SKM-1 treated with dmso at 0.1 percent for 144 hours (cell line): ENCODE results near the gene RGS6.

Source experiments
- DNase-seq: peaks from one replicate; lab custom pipeline; 2025; ENCODE audit not compliant: unreplicated experiment; lab: John Stamatoyannopoulos, UW

The RGS6 gene

DNA sequence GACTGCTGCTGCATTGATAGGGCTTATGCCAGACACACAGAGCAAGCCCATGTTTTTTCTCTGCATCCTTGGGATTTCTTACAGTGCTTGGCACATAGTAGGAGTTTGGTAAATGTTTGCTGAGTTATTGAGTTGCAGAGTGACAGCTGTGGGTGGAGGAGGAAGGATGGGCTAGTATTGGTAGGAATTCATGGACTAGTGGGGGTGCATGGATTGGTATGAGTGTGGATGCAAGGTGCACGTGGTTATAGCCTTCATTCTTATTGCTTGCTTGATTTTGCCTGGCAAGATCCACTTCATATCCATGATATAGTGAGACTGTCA, 11.4 kb downstream of the RGS6 start:
- DNase-seq, result no peak

- no peak for DNase-seq
Observed at GRCh38 chr14:71947947-71948500, 15.8 kb downstream of the RGS6 start.

- no peak for DNase-seq
Observed at GRCh38 chr14:71952381-71953363, 20.4 kb downstream of the RGS6 start.

GRCh38 chr14:71956920-71957563, 24.8 kb downstream of the RGS6 start:
- no peak for DNase-seq

DNA sequence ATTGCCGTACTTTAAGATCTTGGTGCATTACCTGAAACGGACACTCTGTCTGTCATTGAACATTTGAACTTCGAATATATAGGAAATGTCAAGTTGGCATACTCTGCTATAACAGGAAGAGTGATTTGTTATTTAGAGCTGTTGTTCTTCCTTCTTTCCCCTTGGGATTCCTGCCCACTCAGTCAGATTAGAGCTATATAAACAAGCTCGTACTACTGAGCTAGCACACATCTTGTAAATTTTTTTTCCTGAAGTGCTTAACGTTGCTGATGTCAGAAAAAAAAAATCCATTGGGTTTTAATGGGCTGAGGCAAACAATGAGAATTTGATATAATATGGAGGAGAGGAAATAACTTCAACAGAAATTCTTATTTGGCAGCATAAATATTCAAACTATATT, 26.8 kb downstream of the RGS6 start:
- no peak for DNase-seq

GRCh38 chr14:71960494-71961353, 28.5 kb downstream of the RGS6 start:
- no peak for DNase-seq

- DNase-seq, result no peak
Observed at GRCh38 chr14:71961972-71962371, 29.7 kb downstream of the RGS6 start.

GRCh38 chr14:71964716-71965115, 32.5 kb downstream of the RGS6 start:
- DNase-seq, result no peak

DNA sequence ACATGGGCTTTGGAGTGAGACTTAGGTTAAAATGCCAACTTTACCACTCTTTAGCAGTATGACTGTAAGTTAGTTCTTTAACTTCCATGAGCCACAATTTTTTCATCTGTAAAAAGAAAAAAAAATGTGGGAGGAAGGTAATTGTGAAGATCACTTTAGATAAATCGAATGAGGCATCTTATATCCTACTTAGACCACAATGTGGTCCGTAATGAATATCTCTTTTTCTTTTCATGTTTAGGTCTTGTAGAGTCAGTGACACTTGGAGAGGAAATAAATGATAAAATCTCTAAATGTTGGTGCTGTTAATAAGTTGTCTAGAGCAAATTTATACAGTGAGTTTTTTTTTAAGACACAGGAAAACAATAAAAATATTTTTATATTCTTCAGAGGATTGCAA, 34.3 kb downstream of the RGS6 start:
- no peak for DNase-seq

DNA sequence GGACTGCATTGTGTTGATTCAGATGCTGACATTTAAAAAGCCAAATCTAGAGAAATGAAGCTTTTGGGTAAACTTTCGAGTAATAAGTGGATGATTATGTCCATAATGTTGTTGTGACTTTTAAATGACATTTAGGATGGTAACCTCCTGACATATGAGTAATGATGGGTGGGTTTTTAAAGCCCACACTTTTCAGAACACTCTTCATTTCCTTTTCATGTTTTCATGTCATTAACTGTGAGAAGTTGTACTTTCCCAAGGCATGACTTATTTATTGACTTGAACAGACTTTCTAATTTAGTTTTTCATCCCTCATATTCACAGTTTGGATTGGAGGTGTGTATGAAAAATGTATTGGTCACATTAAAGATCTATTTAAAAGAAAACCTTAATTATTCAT, 35.5 kb downstream of the RGS6 start:
- no peak for DNase-seq

GRCh38 chr14:71970272-71970671, 38.0 kb downstream of the RGS6 start:
- no peak for DNase-seq

- DNase-seq, result no peak
Observed at GRCh38 chr14:71985538-71986189, 53.4 kb downstream of the RGS6 start.

- no peak for DNase-seq
Observed at GRCh38 chr14:71988476-71988875, 56.2 kb downstream of the RGS6 start.

GRCh38 chr14:71988939-71989338, 56.7 kb downstream of the RGS6 start:
- no peak for DNase-seq

- DNase-seq, result no peak
Observed at GRCh38 chr14:71994416-71994815, 62.2 kb downstream of the RGS6 start.

DNA sequence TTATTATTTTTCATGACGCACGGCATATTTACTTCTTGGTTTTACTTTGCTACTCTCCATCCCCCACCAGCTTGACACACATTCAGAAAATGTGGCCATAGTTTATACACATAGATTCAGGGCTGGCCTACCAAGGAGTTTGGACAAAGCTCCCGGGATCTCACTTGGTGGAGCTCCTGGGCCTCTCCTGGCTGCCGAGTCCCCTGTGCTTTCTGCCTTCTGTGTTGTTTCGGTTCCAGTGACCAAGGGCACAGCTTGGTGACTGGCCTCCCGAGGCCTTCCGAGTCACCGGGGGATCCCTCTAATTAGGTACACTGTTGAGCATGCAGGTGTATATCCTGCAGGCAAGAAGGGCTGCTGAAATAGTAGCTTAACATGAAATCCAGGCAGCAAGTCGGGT, 63.5 kb downstream of the RGS6 start:
- no peak for DNase-seq

DNA sequence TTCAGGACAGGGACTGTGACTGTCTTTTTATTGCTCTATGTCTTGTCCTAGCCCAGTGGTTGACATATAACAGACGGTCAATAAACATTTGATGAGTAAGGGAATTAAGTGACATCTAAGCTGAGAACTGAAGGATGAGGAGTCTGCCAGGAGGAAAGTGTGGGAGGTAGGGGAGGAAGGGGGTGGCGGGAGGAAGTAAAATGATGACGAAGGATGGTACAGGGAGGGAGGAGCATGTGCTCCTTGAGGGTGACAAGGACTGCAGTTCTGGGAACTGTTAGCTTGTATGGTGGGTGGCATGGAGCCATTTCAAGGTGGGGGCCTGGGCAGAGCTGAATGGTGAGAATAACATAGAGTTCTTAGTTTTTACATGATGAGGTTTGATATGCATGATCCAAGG, 64.4 kb downstream of the RGS6 start:
- DNase-seq, result no peak

GRCh38 chr14:72000907-72001306, 68.7 kb downstream of the RGS6 start:
- DNase-seq, result peak; percentile 4

- DNase-seq, result no peak
Observed at GRCh38 chr14:72002731-72003130, 70.5 kb downstream of the RGS6 start.

DNA sequence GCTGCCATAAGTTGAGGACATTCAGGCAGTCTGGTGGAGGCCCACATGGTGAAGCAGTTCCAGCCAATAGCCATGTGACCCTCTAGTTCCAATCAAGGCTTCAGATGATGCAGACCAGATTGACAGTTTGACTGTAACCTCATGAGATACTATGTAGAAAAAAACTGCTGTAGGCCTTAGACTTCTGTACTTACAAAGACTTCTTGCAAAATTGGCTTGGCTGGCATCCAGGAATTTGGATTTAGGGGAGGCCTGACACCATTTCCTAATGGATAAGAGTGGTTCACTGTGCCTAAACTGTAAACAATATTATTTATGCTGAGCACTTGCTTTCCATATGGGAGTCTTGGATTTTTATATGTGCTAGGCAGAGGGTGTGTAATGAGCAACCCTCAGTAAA, 76.4 kb downstream of the RGS6 start:
- DNase-seq, result no peak

DNA sequence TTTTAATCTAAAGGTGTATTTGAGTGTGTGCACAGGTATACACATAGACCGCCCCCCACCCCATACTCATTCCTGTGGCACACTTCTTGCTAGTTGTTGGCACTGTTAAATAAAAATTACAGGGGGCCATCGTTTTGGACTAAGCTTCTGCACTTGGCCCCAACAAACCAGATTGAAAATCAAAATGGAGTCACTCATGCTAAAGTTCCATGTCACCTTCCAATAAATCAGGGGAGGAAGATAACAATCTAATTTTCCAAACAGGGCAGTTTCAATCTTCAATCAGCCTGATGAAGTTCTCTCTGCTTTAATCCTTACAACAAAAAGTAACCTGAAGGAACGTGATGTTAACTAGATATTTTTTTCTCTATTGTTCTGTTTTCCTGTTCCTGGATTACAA, 78.2 kb downstream of the RGS6 start:
- DNase-seq, result no peak
